HG03378 (cell line): ENCODE data around the gene ITGAV.
A peak's percentile ranks its signal among the peaks of the same experiment; 100 is the strongest.

Source experiments
- ATAC-seq: cut with Tn5 transposase; IDR thresholded peaks from one replicate; pipeline ENCODE4 v1.9.1; 2021; ENCODE audit warnings: mild to moderate bottlenecking, moderate library complexity; ENCODE audit not compliant: unreplicated experiment

ITGAV gene

DNA sequence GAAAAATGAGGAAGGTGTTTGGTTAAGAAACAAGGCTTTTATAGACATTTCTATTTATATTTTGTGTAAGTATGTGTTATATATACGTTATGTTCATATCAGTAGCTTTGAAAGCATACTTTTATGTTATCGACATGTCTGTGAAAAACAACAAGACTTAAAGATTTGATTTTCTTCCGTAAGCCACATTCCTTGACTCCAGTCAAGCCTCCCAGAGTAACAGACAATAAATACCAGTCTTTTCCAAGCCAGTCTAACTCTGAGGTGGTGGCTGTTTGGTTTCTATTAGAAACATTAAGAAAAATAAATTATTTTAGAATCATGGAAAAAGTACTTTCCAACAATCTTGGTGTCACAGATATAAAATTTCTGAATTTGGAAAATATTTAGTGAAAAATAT, 16.3 kb upstream of the ITGAV start:
- no peak for ATAC-seq

- ATAC-seq = peak; percentile 83
Observed at GRCh38 chr2:186575302-186575701, 14.6 kb upstream of the ITGAV start.

DNA sequence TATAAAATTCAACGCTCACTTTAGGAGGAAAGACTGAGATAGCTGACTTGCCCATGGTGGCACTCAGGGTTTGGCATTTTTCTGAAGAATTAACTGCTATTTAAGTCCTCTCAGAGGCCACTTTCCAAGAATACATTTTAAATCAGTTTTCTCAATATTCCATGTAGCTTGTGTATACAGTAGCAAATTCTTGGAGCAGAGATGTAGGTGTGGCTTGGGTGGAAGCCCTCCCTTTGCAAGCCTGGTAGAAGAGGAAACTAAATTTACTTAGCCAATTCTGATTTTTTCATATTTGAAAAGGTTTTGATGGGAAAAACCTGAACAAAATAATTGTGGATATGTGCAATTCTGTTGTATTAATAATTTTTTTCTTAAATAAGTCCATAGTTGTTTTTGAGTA, 14.0 kb upstream of the ITGAV start:
- ATAC-seq = no peak

GRCh38 chr2:186576614-186577013, 13.2 kb upstream of the ITGAV start:
- no peak for ATAC-seq

- ATAC-seq = no peak
Observed at GRCh38 chr2:186582698-186583097, 7.2 kb upstream of the ITGAV start.

DNA sequence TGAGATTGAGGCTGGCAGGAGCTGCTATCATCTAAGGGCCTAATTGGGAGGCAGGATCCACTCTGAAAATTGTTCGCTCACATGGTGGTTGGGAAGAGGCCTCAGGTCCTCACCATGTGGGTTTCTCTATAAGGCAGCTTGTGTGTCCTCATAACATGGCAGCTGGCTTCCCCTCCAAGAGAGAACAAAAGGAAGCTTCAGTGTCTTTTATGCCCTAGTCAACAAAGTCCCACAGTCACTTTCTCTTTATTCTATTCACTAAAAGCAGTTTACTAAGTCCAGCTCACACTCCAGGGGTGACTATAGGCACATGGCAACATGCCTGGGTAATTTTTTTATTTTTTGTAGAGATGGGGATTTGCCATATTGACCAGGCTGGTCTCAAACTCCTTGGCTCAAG, 5.8 kb upstream of the ITGAV start:
- ATAC-seq = no peak

DNA sequence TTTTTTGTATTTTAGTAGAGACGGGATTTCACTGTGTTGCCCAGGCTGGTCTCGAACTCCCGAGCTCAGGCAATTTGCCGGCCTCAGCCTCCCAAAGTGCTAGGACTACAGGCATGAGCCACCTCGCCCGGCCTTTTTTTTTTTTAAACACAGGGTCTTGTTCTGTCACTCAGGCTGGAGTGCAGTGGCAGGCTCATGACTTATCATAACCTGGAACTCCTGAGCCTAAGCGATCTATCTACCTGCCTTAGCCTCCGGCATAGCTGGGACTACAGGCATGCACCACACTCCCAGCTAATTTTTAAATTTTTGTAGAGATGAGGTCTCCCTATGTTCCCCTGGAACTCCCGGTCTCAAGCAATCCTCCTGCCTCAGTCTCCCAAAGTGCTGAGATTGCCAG, 1.4 kb upstream of the ITGAV start:
- ATAC-seq = no peak

GRCh38 chr2:186588940-186589611, 780 bp upstream of the ITGAV start:
- peak; percentile 2 for ATAC-seq

DNA sequence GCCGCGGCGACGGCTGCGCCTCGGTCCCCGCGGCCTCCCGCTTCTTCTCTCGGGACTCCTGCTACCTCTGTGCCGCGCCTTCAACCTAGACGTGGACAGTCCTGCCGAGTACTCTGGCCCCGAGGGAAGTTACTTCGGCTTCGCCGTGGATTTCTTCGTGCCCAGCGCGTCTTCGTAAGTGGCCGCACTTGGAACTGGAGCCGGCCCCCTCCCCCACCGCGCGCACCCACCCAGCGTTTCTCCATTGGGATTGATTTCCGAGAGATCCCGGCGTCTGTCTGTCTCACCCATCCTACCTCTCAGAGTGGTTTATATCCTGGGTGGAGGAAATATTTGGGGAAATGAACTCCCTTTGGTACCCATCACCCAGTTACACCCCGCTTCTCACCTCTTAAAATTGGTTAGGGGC, 498 bp downstream of the ITGAV start:
- ATAC-seq = no peak

DNA sequence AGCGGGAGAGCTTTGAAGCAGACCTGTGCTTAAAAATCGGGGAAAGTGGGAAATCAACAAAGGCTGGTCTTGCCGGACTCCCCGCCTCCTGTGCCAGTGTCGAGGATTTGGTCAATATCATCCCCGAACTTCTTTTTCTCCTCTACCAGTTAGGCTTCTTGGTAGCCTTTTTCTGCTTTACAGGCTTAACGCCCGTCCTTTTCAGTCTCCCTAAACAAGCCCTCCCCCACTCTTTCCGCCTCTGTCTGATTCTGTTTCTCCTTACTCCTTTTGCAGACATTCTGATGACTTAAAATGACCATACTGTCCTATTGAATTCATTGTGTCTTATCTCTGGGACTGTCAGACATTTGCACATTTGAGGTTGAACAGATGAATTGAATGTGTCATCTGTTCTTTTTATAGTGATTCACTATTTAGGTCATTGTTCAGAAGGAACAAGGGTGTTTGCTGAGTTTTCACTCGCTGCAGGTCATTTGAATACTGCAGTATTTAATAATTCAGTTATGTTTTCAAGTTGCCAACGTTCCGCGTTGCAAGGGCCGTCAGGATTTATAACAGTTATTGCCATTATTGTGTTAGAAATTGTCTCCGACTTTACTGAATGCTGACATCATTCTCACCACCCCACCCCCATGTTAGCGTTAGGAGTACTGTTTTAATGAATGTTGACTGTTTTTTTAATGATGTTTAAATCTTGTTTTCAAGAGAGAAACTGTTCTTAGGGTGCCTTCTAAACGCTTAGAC, 1.1 kb downstream of the ITGAV start:
- peak; percentile 32 for ATAC-seq

DNA sequence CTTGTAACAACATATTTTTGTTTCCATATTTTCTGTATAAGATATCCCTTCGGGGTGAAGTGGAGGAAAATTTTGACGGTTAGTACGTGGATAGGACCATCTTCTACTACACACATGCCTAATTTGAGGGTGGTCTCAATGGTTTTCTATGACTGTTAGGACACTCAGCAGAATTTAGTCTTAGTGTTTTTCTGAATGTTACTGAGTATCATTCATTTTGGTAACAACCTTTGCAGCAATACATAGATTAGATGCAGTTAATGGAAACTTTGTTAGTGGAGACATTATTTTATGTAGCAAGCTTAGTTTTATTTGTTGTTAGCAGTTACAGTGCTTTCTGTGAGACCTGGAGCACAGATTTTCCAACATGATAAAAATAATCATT, 1.6 kb downstream of the ITGAV start:
- no peak for ATAC-seq

DNA sequence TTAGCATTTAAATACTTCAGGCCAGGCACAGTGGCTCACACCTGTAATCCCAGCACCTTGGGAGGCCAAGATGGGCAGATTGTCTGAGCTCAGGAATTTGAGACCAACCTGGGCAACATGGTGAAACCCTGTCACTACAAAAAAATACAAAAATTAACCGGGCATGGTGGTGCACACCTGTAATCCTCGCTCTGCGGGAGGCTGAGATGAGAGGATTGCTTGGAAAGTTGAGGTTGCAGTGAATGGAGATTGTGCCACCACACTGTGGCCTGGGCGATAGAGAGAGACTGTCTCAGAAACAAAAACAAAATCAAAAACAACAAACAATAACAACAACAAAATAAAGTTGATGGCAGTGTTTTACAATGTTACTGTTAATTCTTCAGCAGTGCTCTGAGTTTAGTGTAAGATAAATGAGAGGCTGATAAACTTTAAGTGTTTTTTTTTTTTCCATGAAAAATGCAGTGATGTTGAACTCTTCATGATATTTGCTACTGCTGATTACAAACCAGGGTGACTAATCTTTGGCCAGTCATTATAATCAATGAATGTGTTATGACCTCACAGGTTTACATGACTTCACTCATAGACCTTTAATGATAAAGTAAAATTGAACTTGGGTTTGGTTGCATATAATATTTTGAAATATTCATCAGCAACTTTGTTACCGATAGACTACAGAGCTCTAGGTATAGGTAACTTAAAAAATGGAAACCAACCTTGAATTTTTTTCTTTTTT, 2.5 kb downstream of the ITGAV start:
- ATAC-seq = no peak

- ATAC-seq = no peak
Observed at GRCh38 chr2:186593523-186593922, 3.7 kb downstream of the ITGAV start.

DNA sequence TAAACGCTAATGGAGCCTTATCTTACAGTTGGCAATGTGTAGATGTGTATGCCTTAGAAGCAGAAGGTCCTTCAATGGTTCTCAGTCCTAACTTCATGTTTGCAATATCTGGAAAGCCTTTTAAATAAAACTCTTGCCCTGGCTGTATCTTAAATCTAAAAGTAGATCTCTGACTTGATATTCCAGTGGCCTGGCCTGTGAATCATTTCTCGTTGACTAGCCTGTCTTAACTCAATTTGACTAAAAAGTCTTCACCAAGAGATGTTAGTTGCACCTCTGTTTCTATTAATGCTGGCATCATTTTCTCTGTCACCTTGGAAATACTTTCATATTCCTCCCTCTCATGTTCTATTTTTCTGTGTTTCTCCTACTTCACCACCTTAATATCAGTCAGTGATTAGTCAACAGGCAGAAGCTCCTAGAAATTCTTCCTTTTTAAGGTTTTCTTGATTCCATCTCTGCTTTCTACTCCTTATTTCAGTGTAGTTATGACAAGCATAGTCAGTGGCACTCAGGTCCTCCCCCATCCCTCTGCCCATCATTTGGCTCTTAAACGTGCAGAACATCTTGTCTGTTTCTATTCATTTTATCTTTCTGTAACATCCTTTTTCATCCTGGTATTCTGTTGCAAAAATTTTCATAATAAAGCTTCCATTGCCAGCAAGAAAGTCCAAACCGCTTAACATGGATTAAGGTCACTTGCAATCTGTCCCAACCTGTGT, 4.3 kb downstream of the ITGAV start:
- no peak for ATAC-seq

DNA sequence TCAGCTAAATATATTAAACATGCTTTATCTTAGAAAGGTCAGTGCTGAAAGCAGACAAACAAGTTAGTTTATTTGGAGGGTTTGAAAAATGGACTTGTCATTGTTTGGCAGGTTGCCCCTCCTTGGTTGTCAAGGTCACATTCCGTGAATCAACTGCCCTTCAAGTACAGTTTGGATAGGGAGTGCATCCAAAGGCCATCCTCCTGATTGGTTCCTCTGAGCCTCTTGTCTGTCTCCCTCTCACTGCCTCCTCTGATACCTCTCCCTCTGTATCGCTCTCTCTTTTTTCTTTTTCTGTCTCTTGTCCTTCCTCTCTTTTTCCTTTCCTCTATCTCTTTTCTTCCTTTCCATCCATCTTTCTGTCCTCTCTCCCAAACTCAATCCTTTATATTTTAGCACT, 5.4 kb downstream of the ITGAV start:
- no peak for ATAC-seq

- no peak for ATAC-seq
Observed at GRCh38 chr2:186599186-186599778, 9.4 kb downstream of the ITGAV start.

- ATAC-seq = no peak
Observed at GRCh38 chr2:186603286-186603685, 13.4 kb downstream of the ITGAV start.

DNA sequence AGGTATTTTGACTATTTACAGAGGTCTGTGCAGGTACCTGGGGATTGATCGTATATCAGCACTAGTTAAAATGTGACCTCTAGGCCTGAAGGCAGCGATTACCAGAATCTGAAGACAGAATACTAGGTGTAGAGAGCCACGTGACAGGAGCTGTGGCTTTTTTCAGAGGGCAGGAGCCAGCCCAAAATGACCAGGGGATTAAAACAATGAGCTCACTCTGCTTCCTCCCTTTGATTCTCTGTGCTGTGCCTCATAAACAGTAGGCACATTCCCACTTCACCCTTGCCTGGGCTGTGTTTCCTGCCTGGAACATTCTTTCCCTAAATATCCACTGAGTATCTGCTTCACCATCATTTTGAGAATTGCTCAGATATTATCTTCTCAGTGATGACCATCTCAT, 15.2 kb downstream of the ITGAV start:
- ATAC-seq = no peak

DNA sequence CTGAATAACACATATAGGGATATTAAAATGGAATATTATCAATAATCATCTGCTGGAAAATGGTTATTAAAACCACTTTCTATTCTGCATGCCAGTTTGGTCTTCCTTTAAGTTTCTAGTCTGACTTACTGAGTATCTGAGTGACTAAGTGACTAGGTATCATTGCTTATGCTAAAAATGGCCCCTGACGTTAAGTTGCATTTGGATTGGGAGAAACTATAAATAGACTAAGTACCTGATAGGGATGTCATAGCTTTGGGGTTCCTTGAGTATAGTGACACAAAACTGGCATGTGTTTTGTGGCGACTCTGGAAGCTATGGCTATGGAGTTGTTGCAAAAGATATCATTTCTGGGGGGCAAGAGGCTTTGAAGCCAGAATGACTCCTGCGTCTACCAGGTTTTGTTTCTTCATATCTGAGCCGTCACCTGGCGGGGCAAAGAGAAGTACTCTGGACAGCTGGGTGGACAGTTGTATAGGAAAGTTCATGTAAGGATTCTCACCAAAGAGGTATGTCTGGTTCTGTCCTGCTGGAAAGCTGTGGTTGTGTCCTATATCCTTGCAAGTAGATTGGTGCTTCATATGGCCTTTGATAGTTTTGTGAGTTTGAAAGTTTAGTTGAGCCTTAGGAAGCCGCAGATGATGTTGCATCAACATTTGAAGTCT, 17.9 kb downstream of the ITGAV start:
- ATAC-seq = no peak

DNA sequence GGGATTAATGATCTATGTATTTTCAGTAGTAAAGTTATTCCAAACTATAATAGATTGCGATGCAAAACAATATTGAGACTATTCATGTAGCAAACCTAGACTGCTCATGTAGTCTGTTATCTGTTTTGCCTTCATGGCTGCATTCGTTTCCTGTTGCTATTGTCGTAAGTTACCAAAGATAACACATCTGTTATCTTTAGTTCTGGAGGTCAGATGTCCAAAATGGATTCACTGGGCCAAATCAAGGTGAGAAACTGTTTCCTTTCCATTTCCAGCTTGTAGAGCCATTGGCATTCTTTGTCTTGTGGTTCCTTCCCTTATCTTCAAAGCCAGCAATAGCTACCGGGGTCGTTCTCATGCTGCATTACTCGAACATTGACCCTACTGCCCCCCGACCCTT, 20.9 kb downstream of the ITGAV start:
- ATAC-seq = no peak
